HepG2 (cell line): ENCODE results near the gene PYGO2. TPM values are rescaled to one million over a fixed set of nuclear protein-coding genes. Genes with fewer than 3 reads are reported as not detected.

Experiments
- ATAC-seq: fragments of 200-7000 bp; cut with Tn5 transposase; 3 replicates; pipeline ENCODE4 v1.9.1; 2020; ENCODE audit warnings: mild to moderate bottlenecking, moderate library complexity
- BruUV-seq: library from RNA; stranded (reverse); fragments of 400-500 nt; replicated peaks from 2 replicates; lab custom pipeline; 2021; lab: Mats Ljungman, UMichigan
- CTCF ChIA-PET: fragments of 300-600 bp; formaldehyde crosslinking; extraction: SDS; loops from one replicate; lab custom pipeline; 2021; ENCODE audit warnings: low total read pairs, inconsistent platforms, low intra/inter-chr PET ratio; lab: Yijun Ruan, JAX
- POLR2A ChIA-PET: fragments of 350-600 bp; sonication (Branson Sonifier 250); formaldehyde crosslinking; loops from one replicate; lab custom pipeline; 2020; ENCODE audit warnings: antibody characterized with exemption, inconsistent platforms; lab: Yijun Ruan, JAX
- DNase-seq: peaks from one replicate; pipeline ENCODE4 v3.0.0-alpha.2; 2015; ENCODE audit warnings: low spot score
- FAIRE-seq: peaks from 3 replicates; lab custom pipeline; 2011; peaks lifted over from hg19 to GRCh38; lab: Jason Lieb, UNC
- H2AFZ ChIP-seq: one replicate; pipeline ENCODE4 v1.6.1; 2011; ENCODE audit warnings: low read length, inconsistent platforms
- H3K27ac ChIP-seq: fragments of 300-600 bp; 3 replicates; pipeline ENCODE4 v1.8.0; 2011; ENCODE audit warnings: mixed run types, mild to moderate bottlenecking, mixed read lengths, low read length, inconsistent platforms; ENCODE audit not compliant: insufficient read depth; ENCODE audit errors: extremely low read length
- H3K27me3 ChIP-seq, 2 experiments: fragments of 200-600 bp in 1 of 2; 2 replicates in 1 of 2; 3 replicates in 1 of 2; pipeline versions ENCODE4 v1.6.0 to v1.8.0; 2011; ENCODE audit warnings: low read length in 2 of 2, mild to moderate bottlenecking in 2 of 2, moderate library complexity in 2 of 2, inconsistent platforms in 1 of 2; ENCODE audit not compliant: insufficient read depth in 2 of 2, control insufficient read depth in 1 of 2
- H3K36me3 ChIP-seq, 2 experiments: fragments of 200-600 bp in 1 of 2; replicated peaks in 1 of 2; 2 replicates in 1 of 2; 3 replicates in 1 of 2; pipeline versions ENCODE4 v1.5.1 to v1.8.0; 2011; ENCODE audit warnings: low read length in 2 of 2, inconsistent platforms in 1 of 2; ENCODE audit not compliant: insufficient read depth in 2 of 2, control insufficient read depth in 1 of 2
- H3K4me1 ChIP-seq: 2 replicates; pipeline ENCODE4 v1.5.1; 2012; ENCODE audit warnings: low read length, inconsistent platforms; ENCODE audit not compliant: insufficient read depth
- H3K4me2 ChIP-seq: 2 replicates; pipeline ENCODE4 v1.6.0; 2011; ENCODE audit warnings: low read depth, low read length, inconsistent platforms
- H3K4me3 ChIP-seq, 3 experiments: fragments of 200-600 bp in 1 of 3; sonication (generic), shearing (Covaris generic) in 1 of 3; replicated peaks in 1 of 3; 2 replicates each; pipeline ENCODE4 v1.5.1; 2011 to 2016; ENCODE audit warnings: low read length in 3 of 3, inconsistent platforms in 2 of 3, low read depth in 2 of 3, mild to moderate bottlenecking in 2 of 3, control low read depth in 1 of 3, mixed read lengths in 1 of 3; ENCODE audit not compliant: insufficient read depth in 1 of 3
- H3K79me2 ChIP-seq: one replicate; pipeline ENCODE4 v1.6.1; 2011; ENCODE audit warnings: low read length, inconsistent platforms; ENCODE audit not compliant: insufficient read depth
- H3K9ac ChIP-seq: 2 replicates; pipeline ENCODE4 v1.6.0; 2011; ENCODE audit warnings: mild to moderate bottlenecking, low read depth, low read length, inconsistent platforms; ENCODE audit not compliant: insufficient read depth
- H3K9me3 ChIP-seq: 2 replicates; pipeline ENCODE4 v1.5.1; 2012; ENCODE audit warnings: mild to moderate bottlenecking, low read length
- H4K20me1 ChIP-seq: 2 replicates; pipeline ENCODE4 v1.6.0; 2011; ENCODE audit warnings: inconsistent platforms, mild to moderate bottlenecking, low read length, moderate library complexity; ENCODE audit not compliant: insufficient read depth
- ATF1 ChIP-seq: IDR thresholded peaks from 2 replicates; pipeline ENCODE4 v1.6.1; 2016; ENCODE audit warnings: mild to moderate bottlenecking, control low read depth
- CHCHD3 ChIP-seq: sonication (generic); formaldehyde crosslinking; IDR thresholded peaks from 2 replicates; pipeline ENCODE4 v1.8.0; 2022; ENCODE audit warnings: mild to moderate bottlenecking, missing genetic modification reagents, moderate library complexity
- MIER3 ChIP-seq: IDR thresholded peaks from 2 replicates; pipeline ENCODE4 v1.6.1; 2016; ENCODE audit warnings: missing compliant biosample characterization, borderline replicate concordance
- SOX13 ChIP-seq, 3 experiments: fragments of 450-650 bp in 1 of 3; sonication (generic) in 1 of 3; formaldehyde crosslinking in 1 of 3; IDR thresholded peaks in 2 of 3; conservative IDR thresholded peaks in 1 of 3; 2 replicates each; pipeline versions ENCODE4 v1.5.0 to v1.6.1; 2016 to 2020; ENCODE audit warnings: antibody characterized with exemption in 1 of 3, mild to moderate bottlenecking in 1 of 3, missing compliant biosample characterization in 1 of 3, missing genetic modification reagents in 1 of 3, moderate library complexity in 1 of 3
- ZNF430 ChIP-seq: sonication (generic); formaldehyde crosslinking; IDR thresholded peaks from 2 replicates; pipeline ENCODE4 v1.9.0; 2021; ENCODE audit warnings: mild to moderate bottlenecking, missing genetic modification reagents
- WGBS: methylation state at CpG from one replicate; pipeline ENCODE4 v1.1.6; 2017; ENCODE audit warnings: low lambda C conversion rate; 5-methylcytosine and 5-hydroxymethylcytosine counted together
- in situ Hi-C: cut with HindIII; loops from 2 replicates; pipeline ENCODE4 v1.10.0; 2017; ENCODE audit warnings: low pct_unique_long_range_greater_than_20kb; ENCODE audit not compliant: extremely low pct_ligation_motif_present
- intact Hi-C: fragments of 100-400 bp; cut with micrococcal nuclease; formaldehyde crosslinking; loops from one replicate; pipeline ENCODE4 v1.10.0; 2022; ENCODE audit not compliant: unreplicated experiment
- polyA plus RNA-seq, 8 experiments: library from polyadenylated mRNA; depleted of rRNA in 3 of 8; stranded (reverse) in 7 of 8; unstranded in 1 of 8; fragments of >200 nt; fragmentation: Illumina TruSeq in 4 of 8; extraction: Trizol in 4 of 8; gene quantifications; 2 replicates each; pipeline versions ENCODE4 v1.2.1 to v1.2.3, GENCODE V29; 2011 to 2016; ENCODE audit warnings: low read depth in 4 of 8, missing spikeins in 1 of 8, mixed read lengths in 1 of 8; ENCODE audit not compliant: insufficient read depth in 1 of 8
- total RNA-seq, 5 experiments: library from RNA; depleted of rRNA; stranded (reverse); fragments of >200 nt; fragmentation: Illumina TruSeq; extraction: Trizol; gene quantifications; 2 replicates each; pipeline ENCODE4 v1.2.3, GENCODE V29; 2016; ENCODE audit warnings: low read depth in 1 of 5
- TF ChIP-seq, protein P1 (sequence below): sonication (generic); formaldehyde crosslinking; IDR thresholded peaks from 2 replicates; pipeline ENCODE4 v1.4.0; 2020; ENCODE audit warnings: missing genetic modification reagents; ENCODE audit errors: not compliant biosample characterization
- TF ChIP-seq, protein P2 (sequence below): IDR thresholded peaks from 2 replicates; pipeline ENCODE4 v1.6.1; 2018; ENCODE audit warnings: missing genetic modification reagents

Gene PYGO2
- total and polyA plus RNA-seq, 2 of the 13 experiments (the other 11 are each of a cell fraction or from before 2014, with no cell fraction given): 20.3 to 21.8 TPM

DNA sequence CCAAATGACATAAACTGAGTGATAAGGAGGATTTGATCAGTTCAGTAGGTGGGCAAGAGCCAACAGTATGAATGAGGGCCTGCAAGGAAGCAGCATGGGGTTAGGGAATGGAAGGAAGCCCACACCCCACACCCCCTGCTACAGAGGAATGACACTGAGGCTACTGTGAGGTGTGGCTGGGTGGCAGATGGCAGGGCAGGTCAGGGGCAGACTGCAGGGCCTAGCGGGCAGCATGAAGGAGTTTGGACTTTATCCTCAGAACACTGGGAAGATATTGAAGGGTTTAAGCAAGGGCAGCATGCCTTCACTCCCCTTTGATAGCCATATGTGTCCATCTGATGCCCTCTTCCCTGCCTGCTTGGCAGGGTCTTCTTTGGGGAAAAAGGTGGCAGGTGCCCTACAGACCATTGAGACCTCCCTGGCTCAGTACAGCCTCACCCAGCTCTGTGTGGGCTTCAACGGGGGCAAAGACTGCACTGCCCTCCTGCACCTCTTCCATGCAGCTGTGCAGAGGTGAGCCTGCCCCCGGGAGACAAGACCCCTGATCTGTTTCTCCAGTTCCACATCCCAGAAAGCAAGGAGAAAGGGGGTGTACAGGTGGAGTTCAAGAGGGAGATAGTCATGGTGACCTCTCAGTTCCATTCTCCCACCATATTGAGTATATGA, 27.7 kb upstream of the PYGO2 start:
- in situ Hi-C loops: no loop called here
- DNase-seq: no peak
- no peak for TF ChIP-seq ZNF430 (CRISPR knock-in tag)
- no peak for TF ChIP-seq CHCHD3 (CRISPR knock-in tag)
- TF ChIP-seq MIER3: no peak
- TF ChIP-seq SOX13 (IDR thresholded peaks at IDR 0.05): no peak
- TF ChIP-seq SOX13 (CRISPR knock-in tag; conservative IDR thresholded peaks at IDR 0.05 in 1 of 2, IDR thresholded peaks at IDR 0.05 in 1 of 2): no peak
- TF ChIP-seq, protein P1, sequence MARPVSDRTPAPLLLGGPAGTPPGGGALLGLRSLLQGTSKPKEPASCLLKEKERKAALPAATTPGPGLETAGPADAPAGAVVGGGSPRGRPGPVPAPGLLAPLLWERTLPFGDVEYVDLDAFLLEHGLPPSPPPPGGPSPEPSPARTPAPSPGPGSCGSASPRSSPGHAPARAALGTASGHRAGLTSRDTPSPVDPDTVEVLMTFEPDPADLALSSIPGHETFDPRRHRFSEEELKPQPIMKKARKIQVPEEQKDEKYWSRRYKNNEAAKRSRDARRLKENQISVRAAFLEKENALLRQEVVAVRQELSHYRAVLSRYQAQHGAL (CRISPR knock-in tag): no peak
- TF ChIP-seq, protein P2, sequence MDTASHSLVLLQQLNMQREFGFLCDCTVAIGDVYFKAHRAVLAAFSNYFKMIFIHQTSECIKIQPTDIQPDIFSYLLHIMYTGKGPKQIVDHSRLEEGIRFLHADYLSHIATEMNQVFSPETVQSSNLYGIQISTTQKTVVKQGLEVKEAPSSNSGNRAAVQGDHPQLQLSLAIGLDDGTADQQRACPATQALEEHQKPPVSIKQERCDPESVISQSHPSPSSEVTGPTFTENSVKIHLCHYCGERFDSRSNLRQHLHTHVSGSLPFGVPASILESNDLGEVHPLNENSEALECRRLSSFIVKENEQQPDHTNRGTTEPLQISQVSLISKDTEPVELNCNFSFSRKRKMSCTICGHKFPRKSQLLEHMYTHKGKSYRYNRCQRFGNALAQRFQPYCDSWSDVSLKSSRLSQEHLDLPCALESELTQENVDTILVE (CRISPR knock-in tag): no peak
- no peak for TF ChIP-seq ATF1
- peaks cover 5 to 18% of the 10 kb centered on the region in 2 experiments; a peak in 2 of 5 replicates for H3K36me3 ChIP-seq
- H4K20me1 ChIP-seq: no peaks in the 10 kb centered on the region
- H3K79me2 ChIP-seq: peaks cover 4% of the 10 kb centered on the region
- H3K4me3 ChIP-seq: no peak overlapping the region
- H3K9ac ChIP-seq: no peak overlapping the region
- H3K9me3 ChIP-seq: no peaks in the 10 kb centered on the region
- ChIA-PET CTCF (interaction anchor here (2.1 kb wide), 1 partner anchor 28 kb away, joined by 13 read pairs; no protein-coding TSS in a partner anchor), POLR2A (interaction anchor here (1.7 to 1.8 kb wide), 2 partner anchors 11 to 12 kb away, joined by 5 to 6 read pairs; no protein-coding TSS in a partner anchor)
- intact Hi-C loops: no loop called here
- no peak overlapping the region for H3K4me2 ChIP-seq
- H3K4me1 ChIP-seq: peaks cover 33% of the 10 kb centered on the region
- ATAC-seq: no peak
- FAIRE-seq: no peak
- WGBS: 93% methylated on average over 3 of the region's 3 CpGs
- H3K27me3 ChIP-seq: no peaks in the 10 kb centered on the region
- no peak overlapping the region for H2AFZ ChIP-seq
- no TSS peak for BruUV-seq
- H3K27ac ChIP-seq: no peak overlapping the region
